ENCODE data around the gene CHAD. TPM values are rescaled to one million over a fixed set of nuclear protein-coding genes. Genes with fewer than 3 reads are reported as not detected.
A peak's percentile ranks its signal among the peaks of the same experiment; 100 is the strongest.

Gene CHAD
- polyA plus RNA-seq, 1 donor from 2014 or later = not detected

DNA sequence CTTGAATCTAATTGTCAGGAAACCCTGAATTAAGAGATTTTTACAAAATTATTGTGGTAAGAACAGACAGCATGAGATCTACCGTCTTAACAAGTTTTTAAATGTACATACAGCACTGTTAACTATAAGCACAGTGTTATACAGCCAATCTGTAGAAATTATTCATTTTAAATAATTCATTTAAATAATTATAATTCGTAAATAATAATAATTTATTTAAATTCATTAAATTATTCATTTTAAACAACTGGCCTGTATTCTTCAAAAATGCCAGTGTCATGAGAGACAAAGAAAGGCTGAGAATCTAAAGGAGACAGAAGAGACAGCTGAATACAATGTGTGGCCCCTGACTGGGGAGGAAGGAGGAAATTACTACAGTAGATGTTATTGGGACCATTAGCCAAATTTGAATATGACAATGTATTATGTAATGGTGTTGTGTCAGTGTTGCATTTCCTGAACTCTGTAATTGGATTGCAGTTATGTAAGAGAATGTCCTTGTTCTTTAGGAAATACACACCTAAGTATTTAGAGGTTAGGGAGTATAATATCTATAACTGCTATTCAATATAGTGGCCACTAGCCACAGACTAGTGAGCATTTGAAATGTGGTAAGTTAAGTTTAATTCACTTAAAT, 12.3 kb upstream of the CHAD start:
- no peak overlapping the region for H3K4me3 ChIP-seq (ENCODE audit: low read length)
- TF ChIP-seq, protein P1, sequence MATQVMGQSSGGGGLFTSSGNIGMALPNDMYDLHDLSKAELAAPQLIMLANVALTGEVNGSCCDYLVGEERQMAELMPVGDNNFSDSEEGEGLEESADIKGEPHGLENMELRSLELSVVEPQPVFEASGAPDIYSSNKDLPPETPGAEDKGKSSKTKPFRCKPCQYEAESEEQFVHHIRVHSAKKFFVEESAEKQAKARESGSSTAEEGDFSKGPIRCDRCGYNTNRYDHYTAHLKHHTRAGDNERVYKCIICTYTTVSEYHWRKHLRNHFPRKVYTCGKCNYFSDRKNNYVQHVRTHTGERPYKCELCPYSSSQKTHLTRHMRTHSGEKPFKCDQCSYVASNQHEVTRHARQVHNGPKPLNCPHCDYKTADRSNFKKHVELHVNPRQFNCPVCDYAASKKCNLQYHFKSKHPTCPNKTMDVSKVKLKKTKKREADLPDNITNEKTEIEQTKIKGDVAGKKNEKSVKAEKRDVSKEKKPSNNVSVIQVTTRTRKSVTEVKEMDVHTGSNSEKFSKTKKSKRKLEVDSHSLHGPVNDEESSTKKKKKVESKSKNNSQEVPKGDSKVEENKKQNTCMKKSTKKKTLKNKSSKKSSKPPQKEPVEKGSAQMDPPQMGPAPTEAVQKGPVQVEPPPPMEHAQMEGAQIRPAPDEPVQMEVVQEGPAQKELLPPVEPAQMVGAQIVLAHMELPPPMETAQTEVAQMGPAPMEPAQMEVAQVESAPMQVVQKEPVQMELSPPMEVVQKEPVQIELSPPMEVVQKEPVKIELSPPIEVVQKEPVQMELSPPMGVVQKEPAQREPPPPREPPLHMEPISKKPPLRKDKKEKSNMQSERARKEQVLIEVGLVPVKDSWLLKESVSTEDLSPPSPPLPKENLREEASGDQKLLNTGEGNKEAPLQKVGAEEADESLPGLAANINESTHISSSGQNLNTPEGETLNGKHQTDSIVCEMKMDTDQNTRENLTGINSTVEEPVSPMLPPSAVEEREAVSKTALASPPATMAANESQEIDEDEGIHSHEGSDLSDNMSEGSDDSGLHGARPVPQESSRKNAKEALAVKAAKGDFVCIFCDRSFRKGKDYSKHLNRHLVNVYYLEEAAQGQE (IDR thresholded peaks at IDR 0.05; ENCODE audit: borderline replicate concordance) = no peak
- no peak for TF ChIP-seq MXI1 (conservative IDR thresholded peaks at IDR 0.05; ENCODE audit: poor library complexity, severe bottlenecking)
- no peak for TF ChIP-seq RAD21 (conservative IDR thresholded peaks at IDR 0.05)
- no peak for TF ChIP-seq TAF1 (IDR thresholded peaks at IDR 0.05; ENCODE audit: low read depth)
- no peak for TF ChIP-seq EP300 (conservative IDR thresholded peaks at IDR 0.05; ENCODE audit: poor library complexity, severe bottlenecking)
- no peak for TF ChIP-seq CTCF (IDR thresholded peaks at IDR 0.05; ENCODE audit: poor library complexity, severe bottlenecking)
- no peak for TF ChIP-seq POLR2AphosphoS5 (IDR thresholded peaks at IDR 0.05)
- TF ChIP-seq SMC3 (conservative IDR thresholded peaks at IDR 0.05; ENCODE audit: poor library complexity) = no peak
- no peak for TF ChIP-seq EZH2 (IDR thresholded peaks at IDR 0.05; ENCODE audit: borderline replicate concordance, insufficient read depth, low read length, poor library complexity, severe bottlenecking)
- no peaks in the 10 kb centered on the region for H3K27me3 ChIP-seq (ENCODE audit: insufficient read depth, low read depth, low read length)
- no peaks in the 10 kb centered on the region for H3K9me3 ChIP-seq (ENCODE audit: low read length)
- no peak overlapping the region for H3K9ac ChIP-seq (ENCODE audit: low read length)
- H3K27ac ChIP-seq (ENCODE audit: low read length) = no peak overlapping the region
- H2AFZ ChIP-seq (ENCODE audit: low read depth, low read length) = no peak overlapping the region
- H3F3A ChIP-seq (ENCODE audit: insufficient read depth, low read length, poor library complexity, severe bottlenecking) = no peaks in the 10 kb centered on the region
- no peaks in the 10 kb centered on the region for H4K20me1 ChIP-seq (ENCODE audit: insufficient read depth)
- H3K79me2 ChIP-seq (replicated peaks; ENCODE audit: insufficient read depth, low read length) = no peaks in the 10 kb centered on the region
- H3K36me3 ChIP-seq (ENCODE audit: insufficient read depth, low read length) = no peaks in the 10 kb centered on the region
- H3K9me2 ChIP-seq (ENCODE audit: insufficient read depth, low read length) = no peaks in the 10 kb centered on the region
- H3K4me2 ChIP-seq (ENCODE audit: low read length) = no peak overlapping the region

DNA sequence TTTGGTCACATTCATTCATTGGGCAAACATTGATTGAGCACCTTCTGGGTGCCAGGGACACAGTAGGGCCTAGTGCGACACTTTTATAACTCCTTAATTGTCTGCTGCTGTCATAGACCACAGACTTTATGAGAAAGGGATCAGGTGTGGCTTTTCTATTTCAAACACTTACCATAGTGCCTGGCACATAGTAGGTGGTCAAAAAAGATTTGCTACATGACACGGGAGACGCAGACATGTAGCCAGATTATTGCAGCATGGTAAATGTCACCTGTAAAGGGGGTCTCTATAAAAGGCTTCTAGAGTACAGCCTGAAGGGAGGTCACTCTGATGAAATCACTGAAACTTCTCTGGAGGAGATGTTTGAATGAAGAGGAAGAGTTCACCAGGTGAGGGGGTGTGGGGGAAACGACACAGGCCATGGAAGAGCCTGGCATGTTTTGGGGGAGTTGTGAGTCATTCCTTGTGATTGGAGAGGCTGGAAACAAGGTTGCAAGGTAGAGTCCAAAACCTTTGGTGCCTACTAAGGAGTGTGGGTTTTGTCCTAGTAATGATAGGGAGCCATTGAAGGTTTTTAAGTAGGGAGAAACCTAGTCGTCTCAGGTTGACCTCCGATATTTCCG, 11.6 kb upstream of the CHAD start:
- Histone ChIP-seq H2AFZ (ENCODE audit: low read depth, low read length) (no peak overlapping the region), H3K27ac (ENCODE audit: low read length) (no peak overlapping the region), H3K79me2 (replicated peaks; ENCODE audit: insufficient read depth, low read length) (no peaks in the 10 kb centered on the region), H3K27me3 (ENCODE audit: insufficient read depth, low read depth, low read length) (no peaks in the 10 kb centered on the region), H3K36me3 (ENCODE audit: insufficient read depth, low read length) (no peaks in the 10 kb centered on the region), H3K4me3 (ENCODE audit: low read length) (peak overlapping the region; percentile 92), H3F3A (ENCODE audit: insufficient read depth, low read length, poor library complexity, severe bottlenecking) (no peaks in the 10 kb centered on the region), H3K9ac (ENCODE audit: low read length) (no peak overlapping the region), H4K20me1 (ENCODE audit: insufficient read depth) (no peaks in the 10 kb centered on the region), H3K4me2 (ENCODE audit: low read length) (no peak overlapping the region), H3K9me2 (ENCODE audit: insufficient read depth, low read length) (no peaks in the 10 kb centered on the region), H3K9me3 (ENCODE audit: low read length) (no peaks in the 10 kb centered on the region)
- no peak for TF ChIP-seq CTCF (IDR thresholded peaks at IDR 0.05; ENCODE audit: poor library complexity, severe bottlenecking)
- TF ChIP-seq EZH2 (IDR thresholded peaks at IDR 0.05; ENCODE audit: borderline replicate concordance, insufficient read depth, low read length, poor library complexity, severe bottlenecking) = no peak
- TF ChIP-seq EP300 (conservative IDR thresholded peaks at IDR 0.05; ENCODE audit: poor library complexity, severe bottlenecking) = no peak
- TF ChIP-seq RAD21 (conservative IDR thresholded peaks at IDR 0.05) = no peak
- TF ChIP-seq POLR2AphosphoS5 (IDR thresholded peaks at IDR 0.05) = no peak
- TF ChIP-seq TAF1 (IDR thresholded peaks at IDR 0.05; ENCODE audit: low read depth) = no peak
- TF ChIP-seq MXI1 (conservative IDR thresholded peaks at IDR 0.05; ENCODE audit: poor library complexity, severe bottlenecking) = no peak
- TF ChIP-seq, protein P1 (IDR thresholded peaks at IDR 0.05; ENCODE audit: borderline replicate concordance) = no peak
- no peak for TF ChIP-seq SMC3 (conservative IDR thresholded peaks at IDR 0.05; ENCODE audit: poor library complexity)

Data from neural cell (in vitro differentiated cells).